ENCODE results near the gene SERPINA5. TPM values are rescaled to one million over a fixed set of nuclear protein-coding genes. Genes with fewer than 3 reads are reported as not detected.
"Not testable (repeated sequence)": the region's sequence is repeated elsewhere in the genome, so short reads cannot be mapped to it uniquely, and the experiment has no call there.

SERPINA5 gene
- total RNA-seq, 1 experiment from 2014 or later, result 0.15 TPM

- no peak for DNase-seq (ENCODE audit: extremely low read depth, low read depth)
These were observed 7.5 kb upstream of the SERPINA5 start for GRCh38 chr14:94573475-94574277.

GRCh38 chr14:94574336-94574735, 6.9 kb upstream of the SERPINA5 start:
- DNase-seq (ENCODE audit: extremely low read depth, low read depth), result no peak

GRCh38 chr14:94575730-94576585, 5.3 kb upstream of the SERPINA5 start:
- no peak for DNase-seq (ENCODE audit: extremely low read depth, low read depth)

- not testable (repeated sequence) for DNase-seq (ENCODE audit: extremely low read depth, low read depth)
These were observed 3.8 kb upstream of the SERPINA5 start for GRCh38 chr14:94577472-94577871.

- DNase-seq (ENCODE audit: extremely low read depth, low read depth), result no peak
These were observed 2.5 kb upstream of the SERPINA5 start for GRCh38 chr14:94578712-94579111.

- DNase-seq (ENCODE audit: extremely low read depth, low read depth), result no peak
These were observed 1.0 kb downstream of the SERPINA5 start for GRCh38 chr14:94582199-94582750.

- no peak for DNase-seq (ENCODE audit: extremely low read depth, low read depth)
These were observed 1.6 kb downstream of the SERPINA5 start for GRCh38 chr14:94582851-94583250.

GRCh38 chr14:94583557-94583956, 2.3 kb downstream of the SERPINA5 start:
- no peak for DNase-seq (ENCODE audit: extremely low read depth, low read depth)

GRCh38 chr14:94584591-94585280, 3.5 kb downstream of the SERPINA5 start:
- no peak for DNase-seq (ENCODE audit: extremely low read depth, low read depth)

GRCh38 chr14:94586635-94587034, 5.4 kb downstream of the SERPINA5 start:
- DNase-seq (ENCODE audit: extremely low read depth, low read depth), result no peak

- DNase-seq (ENCODE audit: extremely low read depth, low read depth), result no peak
These were observed 7.1 kb downstream of the SERPINA5 start for GRCh38 chr14:94588311-94588710.

GRCh38 chr14:94591073-94591472, 9.8 kb downstream of the SERPINA5 start:
- no peak for DNase-seq (ENCODE audit: extremely low read depth, low read depth)

GRCh38 chr14:94591871-94592270, 10.6 kb downstream of the SERPINA5 start:
- DNase-seq (ENCODE audit: extremely low read depth, low read depth), result no peak

GRCh38 chr14:94592457-94592856, 11.2 kb downstream of the SERPINA5 start:
- no peak for DNase-seq (ENCODE audit: extremely low read depth, low read depth)

- DNase-seq (ENCODE audit: extremely low read depth, low read depth), result no peak
These were observed 12.1 kb downstream of the SERPINA5 start for GRCh38 chr14:94593376-94593748.

GRCh38 chr14:94593749-94594431, 12.7 kb downstream of the SERPINA5 start:
- DNase-seq (ENCODE audit: extremely low read depth, low read depth), result no peak

GRCh38 chr14:94594441-94594840, 13.2 kb downstream of the SERPINA5 start:
- no peak for DNase-seq (ENCODE audit: extremely low read depth, low read depth)

GRCh38 chr14:94595912-94596311, 14.7 kb downstream of the SERPINA5 start:
- no peak for DNase-seq (ENCODE audit: extremely low read depth, low read depth)

- no peak for DNase-seq (ENCODE audit: extremely low read depth, low read depth)
These were observed 15.1 kb downstream of the SERPINA5 start for GRCh38 chr14:94596361-94596760.

- no peak for DNase-seq (ENCODE audit: extremely low read depth, low read depth)
These were observed 16.6 kb downstream of the SERPINA5 start for GRCh38 chr14:94597788-94598187.

- DNase-seq (ENCODE audit: extremely low read depth, low read depth), result no peak
These were observed 17.2 kb downstream of the SERPINA5 start for GRCh38 chr14:94598506-94598815.

All from NCI-H460 (cell line).